ENCODE measurements around the gene GNLY. TPM values are rescaled to one million over a fixed set of nuclear protein-coding genes. Genes with fewer than 3 reads are reported as not detected.
A peak's percentile ranks its signal among the peaks of the same experiment; 100 is the strongest.
"Not testable (repeated sequence)": the region's sequence is repeated elsewhere in the genome, so short reads cannot be mapped to it uniquely, and the experiment has no call there.

The GNLY gene
- total RNA-seq, 1 donor from 2014 or later, result 18.5 TPM

GRCh38 chr2:85712849-85713612 is 18.9 kb downstream of the GNLY start:
- peaks cover 64% of the 10 kb centered on the region for H3K4me1 ChIP-seq
- no peaks in the 10 kb centered on the region for H3K36me3 ChIP-seq
- peak; percentile 76 for ATAC-seq
- intact Hi-C loops (cut with DNase I), result no loop called here
- peak; percentile 95 for DNase-seq
- no peaks in the 10 kb centered on the region for H3K9me3 ChIP-seq
- H3K27ac ChIP-seq, result peak overlapping the region; percentile 94
- H3K27me3 ChIP-seq, result no peaks in the 10 kb centered on the region
- no peak for TF ChIP-seq CTCF (IDR thresholded peaks at IDR 0.05)
- peak overlapping the region; percentile 36 for H3K4me3 ChIP-seq

- no peak for TF ChIP-seq CTCF (IDR thresholded peaks at IDR 0.05)
- intact Hi-C loops (cut with DNase I), result no loop called here
- H3K36me3 ChIP-seq, result no peaks in the 10 kb centered on the region
- no peaks in the 10 kb centered on the region for H3K27me3 ChIP-seq
- peak; percentile 86 for DNase-seq
- peak; percentile 41 for ATAC-seq
- no peak overlapping the region for H3K4me3 ChIP-seq
- H3K27ac ChIP-seq, result peak overlapping the region; percentile 94
- H3K4me1 ChIP-seq, result peaks cover 56% of the 10 kb centered on the region
- no peaks in the 10 kb centered on the region for H3K9me3 ChIP-seq
Observed at GRCh38 chr2:85713836-85714235, 19.7 kb downstream of the GNLY start.

- peaks cover 50% of the 10 kb centered on the region for H3K4me1 ChIP-seq
- peak overlapping the region; percentile 94 for H3K27ac ChIP-seq
- ATAC-seq; H3K27me3 ChIP-seq; H3K4me3 ChIP-seq; H3K36me3 ChIP-seq; H3K9me3 ChIP-seq; DNase-seq; intact Hi-C loops (cut with DNase I): not testable (repeated sequence)
Observed at GRCh38 chr2:85714421-85714820, 20.3 kb downstream of the GNLY start.

GRCh38 chr2:85714841-85715240 is 20.7 kb downstream of the GNLY start:
- no peaks in the 10 kb centered on the region for H3K36me3 ChIP-seq
- no peak for DNase-seq
- no peak overlapping the region for H3K4me3 ChIP-seq
- peaks cover 46% of the 10 kb centered on the region for H3K4me1 ChIP-seq
- no peak for ATAC-seq
- H3K27me3 ChIP-seq, result no peaks in the 10 kb centered on the region
- intact Hi-C loops (cut with DNase I), result no loop called here
- H3K9me3 ChIP-seq, result no peaks in the 10 kb centered on the region
- TF ChIP-seq CTCF (IDR thresholded peaks at IDR 0.05), result no peak
- peak overlapping the region; percentile 94 for H3K27ac ChIP-seq

- no peaks in the 10 kb centered on the region for H3K27me3 ChIP-seq
- ATAC-seq, result no peak
- no peak for DNase-seq
- no peak overlapping the region for H3K27ac ChIP-seq
- H3K4me1 ChIP-seq, result peaks cover 37% of the 10 kb centered on the region
- no peaks in the 10 kb centered on the region for H3K9me3 ChIP-seq
- intact Hi-C loops (cut with DNase I), result no loop called here
- no peak for TF ChIP-seq CTCF (IDR thresholded peaks at IDR 0.05)
- H3K36me3 ChIP-seq, result no peaks in the 10 kb centered on the region
- no peak overlapping the region for H3K4me3 ChIP-seq
Observed at GRCh38 chr2:85716346-85716914, 22.3 kb downstream of the GNLY start.

GRCh38 chr2:85717308-85718008 is 23.3 kb downstream of the GNLY start:
- ATAC-seq (no peak), DNase-seq (no peak)
- Histone ChIP-seq H3K36me3 (no peaks in the 10 kb centered on the region), H3K27me3 (no peaks in the 10 kb centered on the region), H3K4me3 (no peak overlapping the region), H3K27ac (no peak overlapping the region), H3K9me3 (no peaks in the 10 kb centered on the region), H3K4me1 (peaks cover 28% of the 10 kb centered on the region)
- intact Hi-C loops (cut with DNase I), result no loop called here
- TF ChIP-seq CTCF (IDR thresholded peaks at IDR 0.05), result no peak

All from upper lobe of right lung (tissue), 1 donor.